Panc1 (cell line): ENCODE measurements around the gene SETD1A. TPM values are rescaled to one million over a fixed set of nuclear protein-coding genes. Genes with fewer than 3 reads are reported as not detected.

Source experiments
- ATAC-seq: fragments of 200-7000 bp; cut with Tn5 transposase; 2 replicates; pipeline ENCODE4 v1.9.1; 2020; ENCODE audit warnings: mild to moderate bottlenecking, moderate library complexity
- BruUV-seq: library from RNA; stranded (reverse); fragments of 400-500 nt; replicated peaks from 2 replicates; lab custom pipeline; 2021; lab: Mats Ljungman, UMichigan
- CTCF ChIA-PET: fragments of 300-600 bp; sonication (Branson Sonifier 250); formaldehyde crosslinking; loops from one replicate; lab custom pipeline; 2022; ENCODE audit warnings: antibody characterized with exemption; lab: Charles Lee
- POLR2A ChIA-PET: fragments of 300-600 bp; sonication (Branson Sonifier 250); formaldehyde crosslinking; loops from one replicate; lab custom pipeline; 2022; ENCODE audit warnings: antibody characterized with exemption; lab: Charles Lee
- DNase-seq: peaks from one replicate; pipeline ENCODE4 v3.0.0-alpha.2; 2010; ENCODE audit warnings: low read depth, low spot score
- H3K27ac ChIP-seq: 2 replicates; pipeline ENCODE4 v1.5.1; 2011; ENCODE audit warnings: mild to moderate bottlenecking, low read length, inconsistent platforms
- H3K27me3 ChIP-seq: fragments of 200-500 bp; sonication (Bioruptor generic); 2 replicates; pipeline ENCODE4 v1.6.0; 2014; ENCODE audit warnings: low read length, inconsistent platforms; ENCODE audit not compliant: control insufficient read depth, insufficient read depth
- H3K36me3 ChIP-seq: fragments of 200-500 bp; sonication (Bioruptor generic); 2 replicates; pipeline ENCODE4 v1.5.1; 2014; ENCODE audit warnings: inconsistent platforms, mild to moderate bottlenecking, low read length, moderate library complexity; ENCODE audit not compliant: control insufficient read depth, insufficient read depth
- H3K4me1 ChIP-seq: 2 replicates; pipeline ENCODE4 v1.5.1; 2011; ENCODE audit warnings: inconsistent platforms, mild to moderate bottlenecking, low read length, moderate library complexity; ENCODE audit not compliant: control insufficient read depth, insufficient read depth
- H3K4me3 ChIP-seq, 2 experiments: 2 replicates each; pipeline ENCODE4 v1.5.1; 2011 to 2012; ENCODE audit warnings: low read depth in 2 of 2, low read length in 2 of 2, mild to moderate bottlenecking in 2 of 2, inconsistent platforms in 1 of 2, moderate library complexity in 1 of 2
- H3K9me3 ChIP-seq: fragments of 200-500 bp; sonication (Bioruptor generic); 2 replicates; pipeline ENCODE4 v1.5.1; 2014; ENCODE audit warnings: low read depth, mild to moderate bottlenecking, inconsistent platforms, low read length, moderate library complexity; ENCODE audit not compliant: control insufficient read depth, insufficient read depth
- POLR2AphosphoS5 ChIP-seq: IDR thresholded peaks from 2 replicates; pipeline ENCODE4 v1.6.1; 2012; ENCODE audit warnings: mild to moderate bottlenecking, low read depth, low read length, moderate library complexity
- SIN3A ChIP-seq: IDR thresholded peaks from 2 replicates; pipeline ENCODE4 v1.6.1; 2012; ENCODE audit warnings: low read depth, mild to moderate bottlenecking, low read length, moderate library complexity, borderline replicate concordance; ENCODE audit not compliant: insufficient read depth
- TCF7L2 ChIP-seq: IDR thresholded peaks from 2 replicates; pipeline ENCODE4 v1.6.1; 2011; ENCODE audit warnings: mild to moderate bottlenecking, low read depth, low read length, inconsistent platforms
- in situ Hi-C: cut with HindIII; loops from 2 replicates; pipeline ENCODE4 v1.10.0; 2016; ENCODE audit warnings: low sequenced_read_pairs, low pct_unique_long_range_greater_than_20kb
- intact Hi-C: fragments of 100-400 bp; cut with micrococcal nuclease; formaldehyde crosslinking; loops from one replicate; pipeline ENCODE4 v1.10.0; 2022; ENCODE audit not compliant: unreplicated experiment
- total RNA-seq: library from RNA; stranded (reverse); gene quantifications from one replicate; pipeline ENCODE4 v1.2.1, GENCODE V29; 2021; ENCODE audit not compliant: unreplicated experiment
- TF ChIP-seq, protein P1 (sequence below): fragments of 450-650 bp; IDR thresholded peaks from 2 replicates; pipeline ENCODE4 v1.5.1; 2017; ENCODE audit warnings: mild to moderate bottlenecking
- TF ChIP-seq, protein P2 (sequence below), 2 experiments: IDR thresholded peaks; 2 replicates each; pipeline ENCODE4 v1.6.1; 2011 to 2012; ENCODE audit warnings: low read depth in 2 of 2, control low read depth in 1 of 2, low read length in 1 of 2, mild to moderate bottlenecking in 1 of 2, moderate library complexity in 1 of 2; ENCODE audit not compliant: insufficient read depth in 1 of 2

The SETD1A gene
- total RNA-seq, 1 experiment from 2014 or later = 38.7 TPM

DNA sequence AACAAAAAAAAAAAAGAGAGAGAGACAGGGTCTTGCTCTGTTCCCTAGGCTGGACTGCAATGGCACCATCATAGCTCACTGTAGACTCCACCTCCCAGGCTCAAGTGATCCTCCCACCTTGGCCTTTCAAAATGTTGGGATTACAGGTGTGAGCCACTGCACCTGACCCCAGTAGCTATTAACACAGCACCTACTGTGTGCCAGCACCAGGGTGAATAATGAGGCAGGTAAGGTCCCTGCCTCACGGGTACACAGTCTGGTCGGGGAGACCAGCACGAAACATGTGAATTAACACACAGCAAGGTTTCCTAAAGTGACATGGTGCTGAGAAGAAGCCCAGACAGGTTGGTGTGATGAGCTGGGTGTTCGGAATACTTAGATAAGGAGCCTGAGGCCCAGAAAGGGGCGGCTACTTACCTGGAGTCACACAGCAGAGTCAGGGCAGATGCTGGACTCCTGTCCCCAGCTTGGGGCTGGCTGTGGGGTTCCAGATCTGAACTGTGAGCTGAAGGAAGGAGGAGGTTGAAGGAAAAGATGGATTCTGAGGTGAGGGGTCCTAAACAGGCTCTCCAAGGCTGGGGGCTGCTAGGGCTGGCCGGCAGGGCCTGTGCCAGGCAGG is 44.7 kb upstream of the SETD1A start:
- POLR2A ChIA-PET = interaction anchor here (0.5 to 0.8 kb wide), 2 partner anchors 11 to 90 kb away, joined by 3 read pairs; no protein-coding TSS in a partner anchor
- no peak; the same call in 1 of the 2 replicates for ATAC-seq
- no TSS peak for BruUV-seq

DNA sequence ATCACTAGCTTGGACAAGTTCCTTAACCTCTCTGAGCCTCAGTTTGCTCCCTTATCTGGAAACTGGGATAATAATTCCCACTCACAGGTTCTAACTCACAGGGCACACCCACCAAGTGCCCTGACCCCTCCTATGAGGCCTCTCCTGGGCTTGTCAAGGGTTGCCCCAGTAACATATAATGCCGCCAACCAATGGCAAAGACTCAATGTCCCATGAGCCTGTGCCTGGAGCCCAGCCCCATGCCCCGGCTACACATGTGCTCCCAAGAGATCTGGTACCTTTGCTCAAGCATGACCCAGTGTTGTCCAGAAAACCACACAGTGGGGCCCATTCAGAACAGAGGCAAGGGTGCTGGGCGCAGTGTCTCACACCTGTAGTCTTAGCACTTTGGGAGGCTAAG is 42.7 kb upstream of the SETD1A start:
- ATAC-seq (no peak), DNase-seq (no peak)
- Histone ChIP-seq H3K27me3 (no peaks in the 10 kb centered on the region), H3K4me1 (no peaks in the 10 kb centered on the region), H3K4me3 (no peak overlapping the region), H3K27ac (no peak overlapping the region), H3K36me3 (no peaks in the 10 kb centered on the region), H3K9me3 (no peaks in the 10 kb centered on the region)
- intact Hi-C loops = no loop called here
- in situ Hi-C loops = no loop called here
- ChIA-PET POLR2A (no interaction called here), CTCF (no interaction called here)
- TF ChIP-seq POLR2AphosphoS5 (no peak), TCF7L2 (no peak), SIN3A (no peak)
- TF ChIP-seq, protein P1, sequence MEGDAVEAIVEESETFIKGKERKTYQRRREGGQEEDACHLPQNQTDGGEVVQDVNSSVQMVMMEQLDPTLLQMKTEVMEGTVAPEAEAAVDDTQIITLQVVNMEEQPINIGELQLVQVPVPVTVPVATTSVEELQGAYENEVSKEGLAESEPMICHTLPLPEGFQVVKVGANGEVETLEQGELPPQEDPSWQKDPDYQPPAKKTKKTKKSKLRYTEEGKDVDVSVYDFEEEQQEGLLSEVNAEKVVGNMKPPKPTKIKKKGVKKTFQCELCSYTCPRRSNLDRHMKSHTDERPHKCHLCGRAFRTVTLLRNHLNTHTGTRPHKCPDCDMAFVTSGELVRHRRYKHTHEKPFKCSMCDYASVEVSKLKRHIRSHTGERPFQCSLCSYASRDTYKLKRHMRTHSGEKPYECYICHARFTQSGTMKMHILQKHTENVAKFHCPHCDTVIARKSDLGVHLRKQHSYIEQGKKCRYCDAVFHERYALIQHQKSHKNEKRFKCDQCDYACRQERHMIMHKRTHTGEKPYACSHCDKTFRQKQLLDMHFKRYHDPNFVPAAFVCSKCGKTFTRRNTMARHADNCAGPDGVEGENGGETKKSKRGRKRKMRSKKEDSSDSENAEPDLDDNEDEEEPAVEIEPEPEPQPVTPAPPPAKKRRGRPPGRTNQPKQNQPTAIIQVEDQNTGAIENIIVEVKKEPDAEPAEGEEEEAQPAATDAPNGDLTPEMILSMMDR = no peak
- TF ChIP-seq, protein P2, sequence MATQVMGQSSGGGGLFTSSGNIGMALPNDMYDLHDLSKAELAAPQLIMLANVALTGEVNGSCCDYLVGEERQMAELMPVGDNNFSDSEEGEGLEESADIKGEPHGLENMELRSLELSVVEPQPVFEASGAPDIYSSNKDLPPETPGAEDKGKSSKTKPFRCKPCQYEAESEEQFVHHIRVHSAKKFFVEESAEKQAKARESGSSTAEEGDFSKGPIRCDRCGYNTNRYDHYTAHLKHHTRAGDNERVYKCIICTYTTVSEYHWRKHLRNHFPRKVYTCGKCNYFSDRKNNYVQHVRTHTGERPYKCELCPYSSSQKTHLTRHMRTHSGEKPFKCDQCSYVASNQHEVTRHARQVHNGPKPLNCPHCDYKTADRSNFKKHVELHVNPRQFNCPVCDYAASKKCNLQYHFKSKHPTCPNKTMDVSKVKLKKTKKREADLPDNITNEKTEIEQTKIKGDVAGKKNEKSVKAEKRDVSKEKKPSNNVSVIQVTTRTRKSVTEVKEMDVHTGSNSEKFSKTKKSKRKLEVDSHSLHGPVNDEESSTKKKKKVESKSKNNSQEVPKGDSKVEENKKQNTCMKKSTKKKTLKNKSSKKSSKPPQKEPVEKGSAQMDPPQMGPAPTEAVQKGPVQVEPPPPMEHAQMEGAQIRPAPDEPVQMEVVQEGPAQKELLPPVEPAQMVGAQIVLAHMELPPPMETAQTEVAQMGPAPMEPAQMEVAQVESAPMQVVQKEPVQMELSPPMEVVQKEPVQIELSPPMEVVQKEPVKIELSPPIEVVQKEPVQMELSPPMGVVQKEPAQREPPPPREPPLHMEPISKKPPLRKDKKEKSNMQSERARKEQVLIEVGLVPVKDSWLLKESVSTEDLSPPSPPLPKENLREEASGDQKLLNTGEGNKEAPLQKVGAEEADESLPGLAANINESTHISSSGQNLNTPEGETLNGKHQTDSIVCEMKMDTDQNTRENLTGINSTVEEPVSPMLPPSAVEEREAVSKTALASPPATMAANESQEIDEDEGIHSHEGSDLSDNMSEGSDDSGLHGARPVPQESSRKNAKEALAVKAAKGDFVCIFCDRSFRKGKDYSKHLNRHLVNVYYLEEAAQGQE (IDR thresholded peaks at IDR 0.05; ENCODE audit: insufficient read depth in 1 of 2, low read depth in 2 of 2, low read length in 1 of 2) = no peak
- no TSS peak for BruUV-seq

More for the DNA sequence above, 44.7 kb upstream of the SETD1A start:
- Histone ChIP-seq H3K27ac (no peak overlapping the region), H3K4me1 (no peaks in the 10 kb centered on the region), H3K4me3 (no peak overlapping the region), H3K36me3 (no peaks in the 10 kb centered on the region), H3K9me3 (no peaks in the 10 kb centered on the region), H3K27me3 (no peaks in the 10 kb centered on the region)
- no peak for DNase-seq
- in situ Hi-C loops (no loop called here), intact Hi-C loops (no loop called here)
- CTCF ChIA-PET = no interaction called here
- TF ChIP-seq, protein P2 (IDR thresholded peaks at IDR 0.05; ENCODE audit: insufficient read depth in 1 of 2, low read depth in 2 of 2, low read length in 1 of 2) = no peak
- TF ChIP-seq POLR2AphosphoS5 = no peak
- TF ChIP-seq, protein P1 = no peak
- no peak for TF ChIP-seq TCF7L2
- TF ChIP-seq SIN3A = no peak
